ENCODE measurements around the gene EIF3L. TPM values are rescaled to one million over a fixed set of nuclear protein-coding genes. Genes with fewer than 3 reads are reported as not detected.
"Not testable (repeated sequence)": the region's sequence is repeated elsewhere in the genome, so short reads cannot be mapped to it uniquely, and the experiment has no call there.

The EIF3L gene
- 100 to 1,000 TPM; 336 to 538 (median 412) TPM for total RNA-seq

DNA sequence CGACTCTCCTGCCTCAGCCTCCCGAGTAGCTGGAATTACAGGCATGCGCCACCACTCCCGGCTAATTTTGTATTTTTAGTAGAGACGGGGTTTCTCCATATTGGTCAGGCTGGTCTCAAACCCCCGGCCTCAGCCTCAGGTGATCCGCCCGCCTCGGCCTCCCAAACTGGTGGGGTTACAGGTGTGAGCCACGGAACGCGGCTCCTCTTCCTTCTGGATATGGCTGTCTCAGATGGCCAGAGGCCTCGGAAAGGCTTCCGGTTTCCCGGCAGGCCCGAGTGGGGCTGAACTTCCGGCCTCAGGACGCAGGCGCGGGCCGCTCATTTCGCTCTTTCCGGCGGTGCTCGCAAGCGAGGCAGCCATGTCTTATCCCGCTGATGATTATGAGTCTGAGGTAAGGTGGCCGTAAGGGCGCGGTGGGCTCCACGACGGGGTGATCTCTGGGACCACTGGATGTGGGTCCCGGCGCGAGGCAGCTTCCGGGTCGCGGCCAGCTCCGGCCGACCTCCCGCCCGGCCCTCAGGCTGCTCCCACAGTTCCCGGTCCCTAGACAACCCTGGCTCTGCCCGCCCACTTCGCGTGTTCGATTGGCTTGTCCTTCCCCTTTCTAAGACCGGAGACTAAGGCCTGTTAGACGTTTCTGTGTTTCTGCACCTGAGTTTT lies at the start of gene EIF3L:
EIF3L (plus strand) TSS at position 331 of the 663 bp plus-strand sequence; CDS start at position 362, 31 bp downstream.
- peak within 1 kb of the TSS; percentile 65 to 69 for H3K4me3 ChIP-seq
- no peaks in the 10 kb centered on the region for H3K9me3 ChIP-seq
- ATAC-seq = peak; percentile 79
- peaks cover 0 to 33% of the 10 kb centered on the region in 2 donors for H3K36me3 ChIP-seq
- WGBS, 2 donors (ENCODE audit: low coverage in 1 of 2) = 0% methylated on average over 5 to 13 of the region's 49 CpGs
- TF ChIP-seq, protein P1, sequence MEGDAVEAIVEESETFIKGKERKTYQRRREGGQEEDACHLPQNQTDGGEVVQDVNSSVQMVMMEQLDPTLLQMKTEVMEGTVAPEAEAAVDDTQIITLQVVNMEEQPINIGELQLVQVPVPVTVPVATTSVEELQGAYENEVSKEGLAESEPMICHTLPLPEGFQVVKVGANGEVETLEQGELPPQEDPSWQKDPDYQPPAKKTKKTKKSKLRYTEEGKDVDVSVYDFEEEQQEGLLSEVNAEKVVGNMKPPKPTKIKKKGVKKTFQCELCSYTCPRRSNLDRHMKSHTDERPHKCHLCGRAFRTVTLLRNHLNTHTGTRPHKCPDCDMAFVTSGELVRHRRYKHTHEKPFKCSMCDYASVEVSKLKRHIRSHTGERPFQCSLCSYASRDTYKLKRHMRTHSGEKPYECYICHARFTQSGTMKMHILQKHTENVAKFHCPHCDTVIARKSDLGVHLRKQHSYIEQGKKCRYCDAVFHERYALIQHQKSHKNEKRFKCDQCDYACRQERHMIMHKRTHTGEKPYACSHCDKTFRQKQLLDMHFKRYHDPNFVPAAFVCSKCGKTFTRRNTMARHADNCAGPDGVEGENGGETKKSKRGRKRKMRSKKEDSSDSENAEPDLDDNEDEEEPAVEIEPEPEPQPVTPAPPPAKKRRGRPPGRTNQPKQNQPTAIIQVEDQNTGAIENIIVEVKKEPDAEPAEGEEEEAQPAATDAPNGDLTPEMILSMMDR (IDR thresholded peaks at IDR 0.05) = no peak
- peak; percentile 77 for TF ChIP-seq POLR2AphosphoS5 (IDR thresholded peaks at IDR 0.05)
- no peak for TF ChIP-seq EP300 (IDR thresholded peaks at IDR 0.05)
- peak in 1 of 2 donors; percentile 77 for TF ChIP-seq POLR2A (IDR thresholded peaks at IDR 0.05)
- peaks cover 0 to 52% (median 8%) of the 10 kb centered on the region in 3 donors for H3K4me1 ChIP-seq
- no peaks in the 10 kb centered on the region for H3K27me3 ChIP-seq
- peak within 1 kb of the TSS; percentile 57 to 94 (median 88) for H3K27ac ChIP-seq

DNA sequence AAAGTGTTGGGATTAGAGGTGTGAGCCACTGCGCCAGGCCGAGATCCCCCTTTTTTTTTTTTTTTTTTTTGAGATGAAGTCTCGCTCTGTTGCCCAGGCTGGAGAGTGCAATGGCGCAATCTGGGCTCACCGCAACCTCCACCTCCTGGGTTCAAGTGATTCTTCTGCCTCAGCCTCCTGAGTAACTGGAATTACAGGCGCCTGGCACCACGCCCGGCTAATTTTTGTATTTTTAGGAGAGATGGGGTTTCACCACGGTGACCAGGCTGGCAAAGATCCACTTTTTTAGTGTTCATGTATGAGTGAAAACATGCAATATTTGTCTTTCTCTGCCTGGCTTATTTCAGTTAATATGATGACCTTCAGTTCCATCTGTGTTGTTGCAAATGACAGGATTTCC lies 49.2 kb upstream of the EIF3L start:
- H3K9me3 ChIP-seq, H3K27ac ChIP-seq, ATAC-seq, H3K4me3 ChIP-seq, H3K36me3 ChIP-seq, H3K27me3 ChIP-seq: not testable (repeated sequence)
- 75 to 88% methylated on average over 2 to 4 of the region's 9 CpGs for WGBS, 2 donors (ENCODE audit: low coverage in 1 of 2)
- peaks cover 0 to 31% (median 6%) of the 10 kb centered on the region in 3 donors for H3K4me1 ChIP-seq

DNA sequence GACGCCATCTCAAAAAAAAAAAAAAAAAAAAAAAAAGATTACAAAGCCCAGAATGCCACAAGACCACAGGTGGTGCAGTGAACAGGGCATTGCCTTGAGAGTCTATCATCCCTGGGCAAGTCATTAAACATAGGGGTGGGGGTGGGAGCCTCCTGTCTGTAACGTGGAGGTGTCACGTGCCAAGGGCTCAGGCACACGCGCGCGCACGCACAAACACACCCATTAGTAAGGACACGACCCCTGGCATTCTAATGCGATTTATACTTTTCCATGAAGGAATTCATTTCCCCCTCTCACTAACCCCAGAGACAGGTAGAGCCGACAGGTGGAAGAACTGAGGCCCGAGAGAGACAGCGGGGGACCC lies 47.3 kb upstream of the EIF3L start:
- peak overlapping the region in 2 of 4 donors; percentile 64 to 72 for H3K27ac ChIP-seq
- 0 to 7% methylated on average over 7 to 9 of the region's 13 CpGs for WGBS, 2 donors (ENCODE audit: low coverage in 1 of 2)
- no peaks in the 10 kb centered on the region for H3K27me3 ChIP-seq
- H3K9me3 ChIP-seq = no peaks in the 10 kb centered on the region
- no peaks in the 10 kb centered on the region for H3K36me3 ChIP-seq
- peak overlapping the region; percentile 52 to 69 for H3K4me3 ChIP-seq
- TF ChIP-seq EP300 (IDR thresholded peaks at IDR 0.05) = no peak
- no peak for TF ChIP-seq POLR2A (IDR thresholded peaks at IDR 0.05)
- TF ChIP-seq, protein P1 (IDR thresholded peaks at IDR 0.05) = no peak
- no peak for TF ChIP-seq POLR2AphosphoS5 (IDR thresholded peaks at IDR 0.05)
- peaks cover 0 to 48% (median 19%) of the 10 kb centered on the region in 3 donors for H3K4me1 ChIP-seq
- ATAC-seq = no peak

DNA sequence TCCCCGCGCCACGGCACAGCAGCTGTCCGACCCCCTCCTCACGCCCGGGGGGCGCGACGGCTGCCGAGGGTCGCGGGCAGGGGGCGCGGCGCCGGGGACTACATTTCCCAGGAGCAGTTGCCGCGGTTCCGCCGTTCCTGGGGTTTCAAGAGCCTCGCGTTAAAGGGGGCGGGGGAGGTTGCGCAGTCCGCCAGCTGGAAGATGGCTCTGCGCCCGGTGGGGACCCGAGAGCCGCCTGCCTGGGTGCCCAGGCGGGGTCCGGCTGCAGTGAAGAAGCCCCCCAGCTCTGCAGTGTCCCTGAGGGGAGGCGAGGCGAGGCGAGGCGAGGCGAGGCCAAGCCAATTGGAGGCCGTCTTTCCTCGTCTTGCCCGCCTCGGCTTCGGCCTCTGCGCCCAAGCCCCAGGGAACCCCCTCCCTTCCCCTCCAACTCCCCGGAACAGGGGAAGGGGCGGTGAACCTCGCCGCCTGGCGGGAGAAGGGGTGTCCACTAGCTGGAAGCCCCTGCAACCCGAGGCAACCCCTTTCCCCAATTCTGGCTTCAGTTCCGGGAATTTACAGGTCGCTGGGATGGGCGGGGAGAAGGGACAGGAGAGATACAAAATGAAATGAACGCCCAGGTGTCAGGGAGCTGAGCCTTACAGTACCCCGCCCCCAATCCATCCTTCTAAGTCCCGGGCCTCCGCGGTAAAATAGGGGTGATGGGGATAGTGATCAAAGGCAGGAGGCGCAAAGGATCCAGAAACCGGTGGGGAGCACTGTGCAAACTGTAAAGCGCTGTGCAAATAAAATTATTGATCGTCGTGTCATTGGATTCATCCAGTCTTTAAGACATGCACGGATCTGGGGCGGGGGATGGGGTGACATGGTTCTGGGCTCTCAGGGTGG lies 46.7 kb upstream of the EIF3L start:
- H3K9me3 ChIP-seq = no peaks in the 10 kb centered on the region
- H3K27me3 ChIP-seq = no peaks in the 10 kb centered on the region
- no peaks in the 10 kb centered on the region for H3K36me3 ChIP-seq
- 6 to 22% methylated on average over 6 to 12 of the region's 63 CpGs for WGBS, 2 donors (ENCODE audit: low coverage in 1 of 2)
- H3K27ac ChIP-seq = peak overlapping the region in 3 of 4 donors; percentile 3 to 72 (median 64)
- ATAC-seq = no peak
- peak overlapping the region; percentile 52 to 69 for H3K4me3 ChIP-seq
- H3K4me1 ChIP-seq = peaks cover 0 to 54% (median 19%) of the 10 kb centered on the region in 3 donors
- no peak for TF ChIP-seq EP300 (IDR thresholded peaks at IDR 0.05)
- TF ChIP-seq, protein P1 (IDR thresholded peaks at IDR 0.05) = peak in 1 of 4 experiments; percentile 15
- peak; percentile 27 for TF ChIP-seq POLR2AphosphoS5 (IDR thresholded peaks at IDR 0.05)
- peak; percentile 22 to 34 for TF ChIP-seq POLR2A (IDR thresholded peaks at IDR 0.05)

DNA sequence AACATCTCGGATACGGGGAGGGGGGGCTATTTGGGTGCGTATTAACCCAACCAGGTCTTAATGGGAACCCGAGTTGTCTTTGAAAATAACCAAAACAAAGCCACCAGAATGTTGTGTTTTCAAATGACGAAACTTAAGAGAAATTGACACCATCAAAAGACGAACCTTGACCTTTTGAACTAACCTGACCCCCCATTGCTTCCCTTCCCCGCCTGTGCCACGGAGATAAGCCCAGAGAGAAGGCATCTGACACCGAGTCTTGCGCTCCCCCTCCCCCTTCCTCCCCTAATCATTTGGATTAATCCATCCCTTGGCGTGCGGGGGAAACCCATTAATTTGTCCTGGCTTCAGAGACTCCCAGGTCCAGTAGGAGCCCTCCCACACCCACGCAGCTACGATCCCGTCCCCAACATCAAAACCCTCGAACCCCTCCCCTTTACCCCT lies 46.0 kb upstream of the EIF3L start:
- Histone ChIP-seq H3K36me3 (no peaks in the 10 kb centered on the region), H3K4me3 (peak overlapping the region in 1 of 2 donors; percentile 69)

More for the DNA sequence above, 46.0 kb upstream of the EIF3L start:
- no peaks in the 10 kb centered on the region for H3K9me3 ChIP-seq
- 46 to 48% methylated on average over 8 to 14 of the region's 16 CpGs for WGBS, 2 donors (ENCODE audit: low coverage in 1 of 2)
- TF ChIP-seq POLR2A (IDR thresholded peaks at IDR 0.05) (no peak), EP300 (IDR thresholded peaks at IDR 0.05) (no peak), POLR2AphosphoS5 (IDR thresholded peaks at IDR 0.05) (no peak)
- TF ChIP-seq, protein P1 (IDR thresholded peaks at IDR 0.05) = no peak
- no peaks in the 10 kb centered on the region for H3K27me3 ChIP-seq
- peaks cover 0 to 58% (median 20%) of the 10 kb centered on the region in 3 donors for H3K4me1 ChIP-seq
- ATAC-seq = no peak
- peak overlapping the region in 1 of 4 donors; percentile 72 for H3K27ac ChIP-seq

Measured in gastroesophageal sphincter (tissue), 4 donors.